GM21360 (cell line): Measurements from ENCODE around the gene PEX10.

Experiments used
- ATAC-seq: cut with Tn5 transposase; IDR thresholded peaks from one replicate; pipeline ENCODE4 v1.9.1; 2021; ENCODE audit warnings: mild to moderate bottlenecking, moderate library complexity; ENCODE audit not compliant: unreplicated experiment

The PEX10 gene

GRCh38 chr1:2355373-2356261, 56.7 kb downstream of the PEX10 start:
- ATAC-seq: no peak

GRCh38 chr1:2354511-2355372, 57.6 kb downstream of the PEX10 start:
- no peak for ATAC-seq
